HEK293 (cell line): Measurements from ENCODE around the gene PWP1.
A peak's percentile ranks its signal among the peaks of the same experiment; 100 is the strongest.

Experiments used
- CTCF ChIA-PET: fragments of 350-600 bp; formaldehyde crosslinking; extraction: SDS; loops from one replicate; lab custom pipeline; 2021; ENCODE audit warnings: antibody characterized with exemption; lab: Yijun Ruan, JAX
- POLR2A ChIA-PET: fragments of 300-600 bp; formaldehyde crosslinking; extraction: SDS; loops from one replicate; lab custom pipeline; 2020; ENCODE audit warnings: antibody characterized with exemption, inconsistent platforms; lab: Yijun Ruan, JAX
- H3K27ac ChIP-seq: fragments of 200-500 bp; sonication (Bioruptor generic); 2 replicates; pipeline ENCODE4 v1.5.1; 2014; ENCODE audit warnings: low read depth, low read length, control low read depth, inconsistent platforms; ENCODE audit errors: extremely low read depth
- H3K36me3 ChIP-seq, 2 experiments: fragments of 200-500 bp in 1 of 2; sonication (Bioruptor generic) in 1 of 2; 1 replicate in 1 of 2; 2 replicates in 1 of 2; pipeline ENCODE4 v1.5.1; 2014 to 2017; ENCODE audit warnings: inconsistent platforms in 2 of 2, low read length in 2 of 2; ENCODE audit not compliant: control insufficient read depth in 2 of 2, insufficient read depth in 1 of 2
- H3K4me1 ChIP-seq: fragments of 200-500 bp; sonication (Bioruptor generic); 2 replicates; pipeline ENCODE4 v1.5.1; 2014; ENCODE audit warnings: mild to moderate bottlenecking, low read length, inconsistent platforms; ENCODE audit not compliant: control insufficient read depth, insufficient read depth
- H3K4me3 ChIP-seq: 2 replicates; pipeline ENCODE4 v1.5.1; 2011; ENCODE audit warnings: low read depth, mild to moderate bottlenecking, control low read depth, low read length, moderate library complexity
- H3K9me3 ChIP-seq: fragments of 200-500 bp; sonication (Bioruptor generic); 2 replicates; pipeline ENCODE4 v1.5.1; 2014; ENCODE audit warnings: low read depth, low read length, inconsistent platforms; ENCODE audit not compliant: control insufficient read depth, insufficient read depth
- AEBP2 ChIP-seq: fragments of 450-650 bp; formaldehyde crosslinking; IDR thresholded peaks from 2 replicates; pipeline ENCODE4 v1.5.1; 2016; ENCODE audit warnings: missing biosample characterization, missing genetic modification characterization, borderline replicate concordance
- BCL11B ChIP-seq: fragments of 450-650 bp; formaldehyde crosslinking; IDR thresholded peaks from 2 replicates; pipeline ENCODE4 v1.5.1; 2016; ENCODE audit warnings: low read depth, missing biosample characterization, missing genetic modification characterization
- IKZF3 ChIP-seq: fragments of 450-650 bp; IDR thresholded peaks from 2 replicates; pipeline ENCODE4 v1.5.0; 2018; ENCODE audit warnings: missing biosample characterization, mild to moderate bottlenecking, missing genetic modification characterization, moderate library complexity
- KLF10 ChIP-seq: fragments of 450-650 bp; IDR thresholded peaks from 2 replicates; pipeline ENCODE4 v1.5.1; 2018; ENCODE audit warnings: missing biosample characterization, mild to moderate bottlenecking, missing genetic modification characterization
- KLF8 ChIP-seq: fragments of 450-650 bp; formaldehyde crosslinking; IDR thresholded peaks from 2 replicates; pipeline ENCODE4 v1.5.1; 2016; ENCODE audit warnings: missing biosample characterization, missing genetic modification characterization
- MYNN ChIP-seq: fragments of 450-650 bp; formaldehyde crosslinking; IDR thresholded peaks from 2 replicates; pipeline ENCODE4 v1.5.1; 2016; ENCODE audit warnings: missing biosample characterization, missing genetic modification characterization, borderline replicate concordance
- REPIN1 ChIP-seq: fragments of 450-650 bp; formaldehyde crosslinking; IDR thresholded peaks from 2 replicates; pipeline ENCODE4 v1.5.1; 2017; ENCODE audit warnings: missing biosample characterization, missing genetic modification characterization, low read depth
- YY1 ChIP-seq: fragments of 450-650 bp; formaldehyde crosslinking; IDR thresholded peaks from 2 replicates; pipeline ENCODE4 v1.5.1; 2018; ENCODE audit warnings: missing biosample characterization, missing genetic modification characterization
- ZBTB20 ChIP-seq: fragments of 450-650 bp; formaldehyde crosslinking; IDR thresholded peaks from 2 replicates; pipeline ENCODE4 v1.5.1; 2016; ENCODE audit warnings: missing biosample characterization, missing genetic modification characterization
- ZFP3 ChIP-seq: fragments of 450-650 bp; formaldehyde crosslinking; IDR thresholded peaks from 2 replicates; pipeline ENCODE4 v1.5.1; 2016; ENCODE audit warnings: low read depth, missing biosample characterization, missing genetic modification characterization
- ZNF133 ChIP-seq: fragments of 450-650 bp; formaldehyde crosslinking; IDR thresholded peaks from 2 replicates; pipeline ENCODE4 v1.5.1; 2016; ENCODE audit warnings: missing biosample characterization, missing genetic modification characterization
- ZNF140 ChIP-seq: fragments of 450-650 bp; formaldehyde crosslinking; IDR thresholded peaks from 2 replicates; pipeline ENCODE4 v1.5.1; 2016; ENCODE audit warnings: missing biosample characterization, missing genetic modification characterization
- ZNF155 ChIP-seq: fragments of 450-650 bp; formaldehyde crosslinking; IDR thresholded peaks from 2 replicates; pipeline ENCODE4 v1.5.1; 2016; ENCODE audit warnings: missing biosample characterization, missing genetic modification characterization
- ZNF19 ChIP-seq: fragments of 450-650 bp; formaldehyde crosslinking; IDR thresholded peaks from 2 replicates; pipeline ENCODE4; 2016; ENCODE audit warnings: missing biosample characterization, missing genetic modification characterization, low read depth
- ZNF202 ChIP-seq: fragments of 450-650 bp; formaldehyde crosslinking; IDR thresholded peaks from 2 replicates; pipeline ENCODE4 v1.5.1; 2016; ENCODE audit warnings: missing biosample characterization, missing genetic modification characterization, borderline replicate concordance
- ZNF510 ChIP-seq: fragments of 450-650 bp; formaldehyde crosslinking; IDR thresholded peaks from 2 replicates; pipeline ENCODE4 v1.5.1; 2018; ENCODE audit warnings: mild to moderate bottlenecking, missing genetic modification characterization, missing biosample characterization; ENCODE audit not compliant: insufficient replicate concordance
- ZNF558 ChIP-seq: fragments of 450-650 bp; formaldehyde crosslinking; IDR thresholded peaks from 2 replicates; pipeline ENCODE4 v1.5.1; 2016; ENCODE audit warnings: missing biosample characterization, missing genetic modification characterization
- ZNF670 ChIP-seq: fragments of 450-650 bp; formaldehyde crosslinking; IDR thresholded peaks from 2 replicates; pipeline ENCODE4 v1.5.1; 2016; ENCODE audit warnings: missing biosample characterization, missing genetic modification characterization, low read depth
- ZSCAN5A ChIP-seq: fragments of 450-650 bp; formaldehyde crosslinking; IDR thresholded peaks from 2 replicates; pipeline ENCODE4 v1.5.1; 2016; ENCODE audit warnings: missing biosample characterization, missing genetic modification characterization
- TF ChIP-seq, protein P1 (sequence below): fragments of 450-650 bp; formaldehyde crosslinking; IDR thresholded peaks from 2 replicates; pipeline ENCODE4 v1.5.1; 2017; ENCODE audit warnings: missing biosample characterization, missing genetic modification characterization
- TF ChIP-seq, protein P2 (sequence below): fragments of 450-650 bp; formaldehyde crosslinking; IDR thresholded peaks from 2 replicates; pipeline ENCODE4 v1.5.1; 2016; ENCODE audit warnings: missing biosample characterization, missing genetic modification characterization
- TF ChIP-seq, protein P3 (sequence below): fragments of 450-650 bp; formaldehyde crosslinking; IDR thresholded peaks from 2 replicates; pipeline ENCODE4 v1.5.1; 2016; ENCODE audit warnings: missing biosample characterization, missing genetic modification characterization
- TF ChIP-seq, protein P4 (sequence below): fragments of 450-650 bp; formaldehyde crosslinking; IDR thresholded peaks from 2 replicates; pipeline ENCODE4 v1.5.1; 2016; ENCODE audit warnings: missing biosample characterization, missing genetic modification characterization
- TF ChIP-seq, protein P5 (sequence below): fragments of 450-650 bp; formaldehyde crosslinking; IDR thresholded peaks from 2 replicates; pipeline ENCODE4 v1.5.1; 2016; ENCODE audit warnings: missing biosample characterization, missing genetic modification characterization

The PWP1 gene

GRCh38 chr12:107760207-107760808 is 74.7 kb downstream of the PWP1 start:
- Histone ChIP-seq H3K4me3 (peak overlapping the region; percentile 80), H3K4me1 (peaks cover 6% of the 10 kb centered on the region), H3K27ac (peak overlapping the region; percentile 92), H3K36me3 (peaks cover 35 to 38% of the 10 kb centered on the region in 2 experiments), H3K9me3 (no peaks in the 10 kb centered on the region)
- ChIA-PET CTCF (interaction anchor here (0.7 to 1.4 kb wide), 6 partner anchors 14 to 666 kb away, joined by 3 to 5 read pairs (median 3); no protein-coding TSS in a partner anchor), POLR2A (interaction anchor here (0.6 kb wide), 1 partner anchor 183 kb away, joined by 3 read pairs; no protein-coding TSS in a partner anchor)
- TF ChIP-seq, protein P1, sequence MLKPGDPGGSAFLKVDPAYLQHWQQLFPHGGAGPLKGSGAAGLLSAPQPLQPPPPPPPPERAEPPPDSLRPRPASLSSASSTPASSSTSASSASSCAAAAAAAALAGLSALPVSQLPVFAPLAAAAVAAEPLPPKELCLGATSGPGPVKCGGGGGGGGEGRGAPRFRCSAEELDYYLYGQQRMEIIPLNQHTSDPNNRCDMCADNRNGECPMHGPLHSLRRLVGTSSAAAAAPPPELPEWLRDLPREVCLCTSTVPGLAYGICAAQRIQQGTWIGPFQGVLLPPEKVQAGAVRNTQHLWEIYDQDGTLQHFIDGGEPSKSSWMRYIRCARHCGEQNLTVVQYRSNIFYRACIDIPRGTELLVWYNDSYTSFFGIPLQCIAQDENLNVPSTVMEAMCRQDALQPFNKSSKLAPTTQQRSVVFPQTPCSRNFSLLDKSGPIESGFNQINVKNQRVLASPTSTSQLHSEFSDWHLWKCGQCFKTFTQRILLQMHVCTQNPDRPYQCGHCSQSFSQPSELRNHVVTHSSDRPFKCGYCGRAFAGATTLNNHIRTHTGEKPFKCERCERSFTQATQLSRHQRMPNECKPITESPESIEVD (tag by site-specific recombination) = no peak
- TF ChIP-seq KLF8 (tag by site-specific recombination) (0 out of 2 replicates have a peak, but pooled peaks have one; percentile 16), ZNF155 (tag by site-specific recombination) (no peak), YY1 (tag by site-specific recombination) (no peak), ZNF140 (no peak), BCL11B (no peak), ZNF510 (tag by site-specific recombination) (no peak), ZNF670 (tag by site-specific recombination) (no peak), REPIN1 (tag by site-specific recombination) (no peak), ZNF133 (tag by site-specific recombination) (no peak), IKZF3 (tag by site-specific recombination) (no peak), ZNF202 (tag by site-specific recombination) (no peak), ZSCAN5A (tag by site-specific recombination) (no peak), ZNF19 (no peak), AEBP2 (tag by site-specific recombination) (no peak), KLF10 (no peak), MYNN (tag by site-specific recombination) (no peak), ZFP3 (tag by site-specific recombination) (no peak), ZBTB20 (tag by site-specific recombination) (peak; percentile 74), ZNF558 (tag by site-specific recombination) (no peak)
- TF ChIP-seq, protein P2, sequence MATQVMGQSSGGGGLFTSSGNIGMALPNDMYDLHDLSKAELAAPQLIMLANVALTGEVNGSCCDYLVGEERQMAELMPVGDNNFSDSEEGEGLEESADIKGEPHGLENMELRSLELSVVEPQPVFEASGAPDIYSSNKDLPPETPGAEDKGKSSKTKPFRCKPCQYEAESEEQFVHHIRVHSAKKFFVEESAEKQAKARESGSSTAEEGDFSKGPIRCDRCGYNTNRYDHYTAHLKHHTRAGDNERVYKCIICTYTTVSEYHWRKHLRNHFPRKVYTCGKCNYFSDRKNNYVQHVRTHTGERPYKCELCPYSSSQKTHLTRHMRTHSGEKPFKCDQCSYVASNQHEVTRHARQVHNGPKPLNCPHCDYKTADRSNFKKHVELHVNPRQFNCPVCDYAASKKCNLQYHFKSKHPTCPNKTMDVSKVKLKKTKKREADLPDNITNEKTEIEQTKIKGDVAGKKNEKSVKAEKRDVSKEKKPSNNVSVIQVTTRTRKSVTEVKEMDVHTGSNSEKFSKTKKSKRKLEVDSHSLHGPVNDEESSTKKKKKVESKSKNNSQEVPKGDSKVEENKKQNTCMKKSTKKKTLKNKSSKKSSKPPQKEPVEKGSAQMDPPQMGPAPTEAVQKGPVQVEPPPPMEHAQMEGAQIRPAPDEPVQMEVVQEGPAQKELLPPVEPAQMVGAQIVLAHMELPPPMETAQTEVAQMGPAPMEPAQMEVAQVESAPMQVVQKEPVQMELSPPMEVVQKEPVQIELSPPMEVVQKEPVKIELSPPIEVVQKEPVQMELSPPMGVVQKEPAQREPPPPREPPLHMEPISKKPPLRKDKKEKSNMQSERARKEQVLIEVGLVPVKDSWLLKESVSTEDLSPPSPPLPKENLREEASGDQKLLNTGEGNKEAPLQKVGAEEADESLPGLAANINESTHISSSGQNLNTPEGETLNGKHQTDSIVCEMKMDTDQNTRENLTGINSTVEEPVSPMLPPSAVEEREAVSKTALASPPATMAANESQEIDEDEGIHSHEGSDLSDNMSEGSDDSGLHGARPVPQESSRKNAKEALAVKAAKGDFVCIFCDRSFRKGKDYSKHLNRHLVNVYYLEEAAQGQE (tag by site-specific recombination) = 0 out of 2 replicates have a peak, but pooled peaks have one; percentile 30
- TF ChIP-seq, protein P3, sequence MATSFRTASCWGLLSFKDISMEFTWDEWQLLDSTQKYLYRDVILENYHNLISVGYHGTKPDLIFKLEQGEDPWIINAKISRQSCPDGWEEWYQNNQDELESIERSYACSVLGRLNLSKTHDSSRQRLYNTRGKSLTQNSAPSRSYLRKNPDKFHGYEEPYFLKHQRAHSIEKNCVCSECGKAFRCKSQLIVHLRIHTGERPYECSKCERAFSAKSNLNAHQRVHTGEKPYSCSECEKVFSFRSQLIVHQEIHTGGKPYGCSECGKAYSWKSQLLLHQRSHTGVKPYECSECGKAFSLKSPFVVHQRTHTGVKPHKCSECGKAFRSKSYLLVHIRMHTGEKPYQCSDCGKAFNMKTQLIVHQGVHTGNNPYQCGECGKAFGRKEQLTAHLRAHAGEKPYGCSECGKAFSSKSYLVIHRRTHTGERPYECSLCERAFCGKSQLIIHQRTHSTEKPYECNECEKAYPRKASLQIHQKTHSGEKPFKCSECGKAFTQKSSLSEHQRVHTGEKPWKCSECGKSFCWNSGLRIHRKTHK (tag by site-specific recombination) = no peak
- TF ChIP-seq, protein P4, sequence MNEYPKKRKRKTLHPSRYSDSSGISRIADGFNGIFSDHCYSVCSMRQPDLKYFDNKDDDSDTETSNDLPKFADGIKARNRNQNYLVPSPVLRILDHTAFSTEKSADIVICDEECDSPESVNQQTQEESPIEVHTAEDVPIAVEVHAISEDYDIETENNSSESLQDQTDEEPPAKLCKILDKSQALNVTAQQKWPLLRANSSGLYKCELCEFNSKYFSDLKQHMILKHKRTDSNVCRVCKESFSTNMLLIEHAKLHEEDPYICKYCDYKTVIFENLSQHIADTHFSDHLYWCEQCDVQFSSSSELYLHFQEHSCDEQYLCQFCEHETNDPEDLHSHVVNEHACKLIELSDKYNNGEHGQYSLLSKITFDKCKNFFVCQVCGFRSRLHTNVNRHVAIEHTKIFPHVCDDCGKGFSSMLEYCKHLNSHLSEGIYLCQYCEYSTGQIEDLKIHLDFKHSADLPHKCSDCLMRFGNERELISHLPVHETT (tag by site-specific recombination) = no peak
- TF ChIP-seq, protein P5, sequence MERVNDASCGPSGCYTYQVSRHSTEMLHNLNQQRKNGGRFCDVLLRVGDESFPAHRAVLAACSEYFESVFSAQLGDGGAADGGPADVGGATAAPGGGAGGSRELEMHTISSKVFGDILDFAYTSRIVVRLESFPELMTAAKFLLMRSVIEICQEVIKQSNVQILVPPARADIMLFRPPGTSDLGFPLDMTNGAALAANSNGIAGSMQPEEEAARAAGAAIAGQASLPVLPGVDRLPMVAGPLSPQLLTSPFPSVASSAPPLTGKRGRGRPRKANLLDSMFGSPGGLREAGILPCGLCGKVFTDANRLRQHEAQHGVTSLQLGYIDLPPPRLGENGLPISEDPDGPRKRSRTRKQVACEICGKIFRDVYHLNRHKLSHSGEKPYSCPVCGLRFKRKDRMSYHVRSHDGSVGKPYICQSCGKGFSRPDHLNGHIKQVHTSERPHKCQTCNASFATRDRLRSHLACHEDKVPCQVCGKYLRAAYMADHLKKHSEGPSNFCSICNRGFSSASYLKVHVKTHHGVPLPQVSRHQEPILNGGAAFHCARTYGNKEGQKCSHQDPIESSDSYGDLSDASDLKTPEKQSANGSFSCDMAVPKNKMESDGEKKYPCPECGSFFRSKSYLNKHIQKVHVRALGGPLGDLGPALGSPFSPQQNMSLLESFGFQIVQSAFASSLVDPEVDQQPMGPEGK (tag by site-specific recombination) = peak; percentile 74; the same call in 1 of the 2 replicates
